SU-DHL-6 (cell line): ENCODE measurements around the gene SHOC2.

Experiments
- CTCF ChIP-seq: fragments of 200-600 bp; sonication (generic); IDR thresholded peaks from one replicate; pipeline ENCODE4 v1.5.1; 2017; ENCODE audit warnings: antibody characterized with exemption, mild to moderate bottlenecking, low read length, moderate library complexity; ENCODE audit not compliant: insufficient read depth, poor library complexity, severe bottlenecking
- EZH2phosphoT487 ChIP-seq: fragments of 200-600 bp; sonication (generic), shearing (Covaris generic); conservative IDR thresholded peaks from 2 replicates; pipeline ENCODE4 v1.6.1; 2018; ENCODE audit warnings: mild to moderate bottlenecking, antibody characterized with exemption, low read length, moderate library complexity, mixed read lengths

DNA sequence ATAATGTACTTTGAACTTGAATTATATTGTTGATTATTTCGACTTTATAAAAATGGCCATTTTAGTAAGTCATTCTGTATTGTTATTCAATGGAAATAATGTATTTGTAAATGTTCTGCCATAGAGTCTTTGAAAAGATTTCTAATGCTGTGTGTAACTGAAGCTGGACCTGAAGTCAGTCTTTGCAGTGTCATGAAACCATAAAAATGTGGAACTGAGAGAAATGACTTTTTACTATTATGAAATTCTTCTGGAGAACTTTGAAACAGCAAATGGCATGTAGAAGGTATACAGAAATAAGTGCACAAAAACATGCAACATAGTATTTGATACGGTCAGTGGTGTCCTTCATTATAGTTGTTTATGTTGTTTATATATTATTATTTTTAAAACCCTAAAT lies 97.7 kb downstream of the SHOC2 start:
- TF ChIP-seq CTCF (no peak), EZH2phosphoT487 (no peak)
